HCT116 (cell line): Measurements from ENCODE around the gene CREB3L4.

Source experiments
- EZH2 ChIP-seq: fragments of 200-600 bp; sonication (generic); IDR thresholded peaks from 2 replicates; pipeline ENCODE4 v1.6.1; 2017; ENCODE audit warnings: antibody characterized with exemption, mixed run types
- EZH2phosphoT487 ChIP-seq: fragments of 200-600 bp; IDR thresholded peaks from 2 replicates; pipeline ENCODE4 v1.6.1; 2018; ENCODE audit warnings: antibody characterized with exemption, borderline replicate concordance
- POLR2A ChIP-seq: IDR thresholded peaks from 2 replicates; pipeline ENCODE4 v1.7.0; 2011; ENCODE audit warnings: borderline replicate concordance; ENCODE audit not compliant: insufficient read depth, insufficient read length; ENCODE audit errors: extremely low read depth
- REST ChIP-seq: IDR thresholded peaks from 2 replicates; pipeline ENCODE4 v1.6.1; 2012; ENCODE audit warnings: low read depth
- TF ChIP-seq, protein P1 (sequence below), 3 experiments: fragments of 200-600 bp in 1 of 3; sonication (generic) in 1 of 3; IDR thresholded peaks in 2 of 3; conservative IDR thresholded peaks in 1 of 3; 2 replicates each; pipeline ENCODE4 v1.5.1; 2012 to 2017; ENCODE audit warnings: low read depth in 2 of 3, low read length in 2 of 3, antibody characterized with exemption in 1 of 3, borderline replicate concordance in 1 of 3, control low read depth in 1 of 3, mild to moderate bottlenecking in 1 of 3, mixed read lengths in 1 of 3, mixed run types in 1 of 3, moderate library complexity in 1 of 3; ENCODE audit not compliant: insufficient read depth in 1 of 3

GRCh38 chr1:153959454-153959853 lies 8.2 kb upstream of the CREB3L4 start:
- no peak for TF ChIP-seq REST
- TF ChIP-seq, protein P1, sequence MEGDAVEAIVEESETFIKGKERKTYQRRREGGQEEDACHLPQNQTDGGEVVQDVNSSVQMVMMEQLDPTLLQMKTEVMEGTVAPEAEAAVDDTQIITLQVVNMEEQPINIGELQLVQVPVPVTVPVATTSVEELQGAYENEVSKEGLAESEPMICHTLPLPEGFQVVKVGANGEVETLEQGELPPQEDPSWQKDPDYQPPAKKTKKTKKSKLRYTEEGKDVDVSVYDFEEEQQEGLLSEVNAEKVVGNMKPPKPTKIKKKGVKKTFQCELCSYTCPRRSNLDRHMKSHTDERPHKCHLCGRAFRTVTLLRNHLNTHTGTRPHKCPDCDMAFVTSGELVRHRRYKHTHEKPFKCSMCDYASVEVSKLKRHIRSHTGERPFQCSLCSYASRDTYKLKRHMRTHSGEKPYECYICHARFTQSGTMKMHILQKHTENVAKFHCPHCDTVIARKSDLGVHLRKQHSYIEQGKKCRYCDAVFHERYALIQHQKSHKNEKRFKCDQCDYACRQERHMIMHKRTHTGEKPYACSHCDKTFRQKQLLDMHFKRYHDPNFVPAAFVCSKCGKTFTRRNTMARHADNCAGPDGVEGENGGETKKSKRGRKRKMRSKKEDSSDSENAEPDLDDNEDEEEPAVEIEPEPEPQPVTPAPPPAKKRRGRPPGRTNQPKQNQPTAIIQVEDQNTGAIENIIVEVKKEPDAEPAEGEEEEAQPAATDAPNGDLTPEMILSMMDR (IDR thresholded peaks at IDR 0.05 in 2 of 3, conservative IDR thresholded peaks at IDR 0.05 in 1 of 3; ENCODE audit: borderline replicate concordance in 1 of 3, insufficient read depth in 1 of 3, low read depth in 2 of 3, low read length in 2 of 3), result no peak
- no peak for TF ChIP-seq POLR2A
- TF ChIP-seq EZH2, result no peak
- no peak for TF ChIP-seq EZH2phosphoT487
